Kasumi-1 (cell line): ENCODE measurements around the gene COMTD1.

ENCODE experiments used
- DNase-seq, 2 experiments: peaks; one replicate each; lab custom pipeline; 2025; lab: John Stamatoyannopoulos, UW

COMTD1 gene

DNA sequence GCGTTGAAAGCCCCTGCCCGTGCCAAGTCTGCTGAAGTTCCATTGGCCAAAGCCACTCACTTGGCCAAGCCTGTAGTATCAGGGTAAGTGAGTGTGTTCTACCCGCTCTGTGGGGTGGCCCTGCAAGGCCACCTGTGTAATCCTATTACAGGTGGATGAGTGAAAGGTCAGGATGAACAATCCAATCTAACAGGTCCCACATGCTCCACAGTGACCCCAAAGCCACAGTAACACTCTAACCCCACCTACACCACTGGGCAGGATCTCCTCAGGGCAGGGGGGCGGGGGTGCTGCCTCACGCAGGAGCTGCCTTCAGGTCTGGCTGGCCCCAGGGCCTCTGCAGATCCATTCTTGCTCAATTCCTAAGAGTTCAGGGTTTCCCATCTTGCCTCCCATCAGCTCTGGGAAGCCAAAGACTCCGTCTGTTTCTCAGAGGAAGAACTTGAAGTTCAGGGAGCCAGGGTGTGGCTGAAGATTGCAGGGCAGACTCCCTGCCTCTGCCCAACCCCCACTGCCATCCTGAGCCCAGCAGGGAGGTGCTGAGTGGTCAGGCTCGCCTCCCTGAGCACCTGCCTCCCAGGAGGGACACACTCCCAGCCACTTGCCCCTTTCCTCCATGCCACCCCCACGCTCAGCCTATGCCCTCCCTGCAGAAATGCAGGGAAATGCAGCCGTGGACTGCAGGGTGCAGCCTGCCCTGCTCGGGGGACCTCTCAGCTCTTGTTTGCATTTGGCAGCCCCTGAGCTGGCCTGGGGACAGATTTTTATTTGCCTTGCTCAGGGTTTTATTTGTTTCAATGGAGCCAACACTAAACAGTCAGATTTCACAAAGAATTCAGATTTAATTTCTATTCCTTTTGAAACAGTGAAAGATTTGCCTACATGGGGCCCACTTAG is 9.8 kb upstream of the COMTD1 start:
- no peak for DNase-seq

DNA sequence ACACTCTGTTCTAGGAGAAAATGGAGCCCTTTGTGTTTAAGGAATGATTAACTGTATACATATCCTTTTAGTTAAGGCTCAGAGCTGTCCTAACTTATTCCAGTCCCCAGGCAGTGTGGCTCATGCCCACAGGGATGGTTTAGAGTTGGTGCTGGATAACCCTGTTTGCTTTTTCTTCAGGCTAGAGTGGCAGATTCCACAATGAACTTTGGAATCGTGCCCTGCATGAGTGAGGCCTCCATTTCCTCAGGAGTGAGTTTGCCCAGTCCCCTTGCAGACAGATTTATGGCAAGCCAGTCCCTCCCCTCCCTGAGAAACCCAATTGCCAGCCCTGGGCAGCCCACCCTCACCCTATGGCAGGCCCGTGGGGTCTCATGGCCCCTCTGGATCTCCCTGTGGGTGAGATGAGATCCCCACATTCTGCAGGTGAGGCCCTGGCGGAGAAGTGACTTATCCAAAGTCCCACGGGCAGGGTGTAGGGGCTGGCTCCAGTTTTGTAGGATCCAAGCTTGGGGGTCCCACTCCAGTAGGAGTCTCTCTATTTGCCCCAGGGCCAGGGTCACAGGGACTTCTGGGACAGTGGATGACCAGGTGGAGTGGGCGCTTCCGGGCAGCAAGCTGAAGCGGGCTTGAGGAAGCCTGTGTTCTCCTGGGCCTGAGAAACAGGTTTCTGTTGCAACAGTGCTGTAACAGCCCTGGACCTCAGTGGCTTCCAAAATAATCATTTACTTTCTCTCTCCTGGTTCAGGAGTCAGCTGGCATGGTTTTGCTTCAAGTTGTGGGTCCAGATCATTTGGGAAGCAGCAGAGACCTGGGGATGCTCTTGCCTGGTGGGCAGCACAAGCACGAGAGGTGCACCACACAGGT is 9.0 kb upstream of the COMTD1 start:
- DNase-seq, result no peak

GRCh38 chr10:75243426-75243825 is 7.7 kb upstream of the COMTD1 start:
- no peak for DNase-seq

- DNase-seq, result no peak
These were observed 4.7 kb upstream of the COMTD1 start for GRCh38 chr10:75240329-75241076.

GRCh38 chr10:75239096-75239790 is 3.5 kb upstream of the COMTD1 start:
- no peak for DNase-seq

GRCh38 chr10:75238182-75239095 is 2.7 kb upstream of the COMTD1 start:
- no peak for DNase-seq

GRCh38 chr10:75236178-75236825 is 545 bp upstream of the COMTD1 start:
- DNase-seq, result no peak

- DNase-seq, result peak in 1 of 2 experiments; percentile 24
These were observed 928 bp downstream of the COMTD1 start for GRCh38 chr10:75234683-75235374.

DNA sequence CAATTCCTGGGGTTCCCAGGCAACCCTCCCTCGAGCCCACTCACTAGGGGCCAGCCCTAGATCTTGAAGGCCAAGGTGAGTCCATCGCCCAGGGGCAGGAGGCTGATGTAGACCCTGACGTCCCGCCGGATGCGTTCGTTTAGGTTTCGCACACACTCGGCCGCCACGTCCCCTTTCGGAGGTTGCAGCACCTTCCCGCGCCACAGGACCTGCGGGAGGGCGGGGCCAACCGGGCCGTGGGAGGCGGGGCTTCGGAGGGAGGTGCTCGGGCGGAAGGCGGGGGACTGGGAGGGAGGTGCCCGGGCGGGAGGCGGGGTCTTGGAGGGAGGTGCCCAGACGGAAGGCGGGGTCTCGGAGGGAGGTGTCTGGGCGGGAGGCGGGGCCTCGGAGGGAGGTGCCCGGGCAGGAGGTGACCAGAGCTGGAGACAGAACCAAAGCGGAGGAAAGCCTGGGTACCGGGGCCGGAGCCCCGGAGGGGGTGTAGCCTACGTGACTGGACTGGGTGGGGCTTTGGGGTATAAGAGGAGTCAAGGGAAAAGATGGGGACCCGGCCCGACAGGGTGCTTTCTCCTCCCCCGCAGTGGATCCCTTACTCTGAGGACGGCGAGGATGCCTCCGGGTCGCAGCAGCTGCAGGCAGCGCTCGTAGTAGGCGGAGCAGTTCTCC is 1.6 kb downstream of the COMTD1 start:
- DNase-seq, result peak; percentile 93 to 95

DNA sequence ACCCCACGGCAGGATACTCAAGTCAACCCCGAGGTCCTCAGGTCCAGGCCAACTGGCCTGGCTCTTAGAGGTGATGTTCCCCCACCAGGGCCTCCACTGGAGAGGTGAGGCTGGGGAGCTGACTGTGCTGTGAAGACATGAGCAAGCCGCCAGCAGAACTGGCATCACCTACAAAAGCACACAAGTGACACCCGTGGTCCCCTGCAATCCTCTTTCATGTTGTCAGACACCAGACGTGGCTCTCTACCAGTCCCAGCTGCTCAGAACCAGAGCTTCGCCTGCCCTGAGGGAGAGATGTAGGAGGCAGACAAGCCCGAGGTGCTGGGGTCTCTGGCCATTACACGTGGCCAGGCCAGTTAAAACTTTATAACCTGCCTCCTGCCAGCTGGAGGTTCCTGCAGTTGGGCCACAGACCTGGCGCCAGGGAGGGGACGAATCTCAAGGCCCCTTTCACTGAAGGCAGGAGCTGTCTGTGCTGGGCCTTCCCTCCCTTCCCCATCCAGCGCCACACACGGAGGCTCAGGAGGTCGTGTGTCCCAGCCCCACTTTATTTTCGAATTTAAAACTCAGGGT is 2.2 kb downstream of the COMTD1 start:
- no peak for DNase-seq

DNA sequence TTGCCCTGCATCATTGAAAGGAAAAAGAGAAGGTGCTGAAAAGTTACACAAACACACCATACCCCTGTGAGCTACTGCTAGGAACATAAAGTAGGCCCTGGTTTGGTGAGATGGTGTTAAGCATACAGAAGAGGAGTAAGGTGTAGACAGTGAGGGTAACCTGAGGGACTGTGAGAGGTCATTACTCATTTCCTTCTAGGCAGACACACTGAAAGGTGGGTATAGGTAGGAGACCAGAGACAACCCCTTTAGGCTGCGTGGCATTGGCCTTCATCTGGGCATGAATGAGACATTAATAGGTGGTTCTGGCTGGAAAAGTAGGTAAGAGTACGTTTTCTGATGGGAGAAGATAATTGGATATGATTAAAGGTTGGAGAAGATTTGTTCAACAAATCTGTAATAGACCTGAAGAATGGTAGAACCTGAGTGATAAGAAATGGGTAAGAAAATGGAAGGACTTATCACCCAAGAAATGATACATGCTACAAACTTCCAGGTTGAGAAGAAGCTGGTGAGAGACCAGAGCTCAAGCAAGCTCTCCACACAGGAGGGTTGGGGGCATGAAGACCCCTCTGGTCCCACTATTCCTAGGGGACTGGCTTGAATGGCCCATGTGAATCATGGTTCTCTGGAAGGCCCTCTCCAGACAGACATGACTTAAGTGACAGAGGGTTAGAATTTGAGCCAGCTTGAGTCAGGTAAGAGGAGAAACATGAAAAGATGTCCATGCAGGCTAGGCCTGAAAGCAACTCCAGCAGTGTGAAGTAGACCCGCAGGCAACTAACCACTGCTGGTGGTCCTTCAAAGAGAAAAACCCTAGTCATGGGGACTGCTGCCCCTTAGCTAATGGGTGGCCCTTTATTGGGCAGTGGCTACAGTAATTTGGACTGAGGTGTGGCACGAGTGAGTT is 3.8 kb downstream of the COMTD1 start:
- DNase-seq, result no peak

DNA sequence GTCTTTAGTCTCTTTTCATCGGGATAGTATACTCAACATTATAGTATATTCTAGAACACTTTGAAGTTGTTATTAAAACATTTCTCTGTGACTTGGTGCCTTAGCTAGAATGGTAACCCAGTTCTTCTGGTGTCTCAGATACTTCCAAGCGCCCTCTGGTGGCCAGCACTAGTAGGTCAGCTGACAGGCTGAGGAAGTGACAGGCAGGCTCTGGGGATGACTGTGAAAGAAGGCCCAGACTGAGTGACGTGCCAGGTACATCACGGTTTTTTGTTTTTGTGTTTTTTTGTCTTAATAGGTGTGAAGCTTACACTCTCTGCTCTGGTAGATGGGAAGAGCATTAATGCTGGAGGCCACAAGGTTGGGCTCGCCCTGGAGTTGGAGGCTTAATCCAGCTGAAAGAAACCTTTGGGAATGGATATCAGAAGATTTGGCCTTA is 5.1 kb downstream of the COMTD1 start:
- DNase-seq, result peak; percentile 96 to 97

- no peak for DNase-seq
These were observed 5.8 kb downstream of the COMTD1 start for GRCh38 chr10:75229971-75230370.

- no peak for DNase-seq
These were observed 6.9 kb downstream of the COMTD1 start for GRCh38 chr10:75228834-75229233.

DNA sequence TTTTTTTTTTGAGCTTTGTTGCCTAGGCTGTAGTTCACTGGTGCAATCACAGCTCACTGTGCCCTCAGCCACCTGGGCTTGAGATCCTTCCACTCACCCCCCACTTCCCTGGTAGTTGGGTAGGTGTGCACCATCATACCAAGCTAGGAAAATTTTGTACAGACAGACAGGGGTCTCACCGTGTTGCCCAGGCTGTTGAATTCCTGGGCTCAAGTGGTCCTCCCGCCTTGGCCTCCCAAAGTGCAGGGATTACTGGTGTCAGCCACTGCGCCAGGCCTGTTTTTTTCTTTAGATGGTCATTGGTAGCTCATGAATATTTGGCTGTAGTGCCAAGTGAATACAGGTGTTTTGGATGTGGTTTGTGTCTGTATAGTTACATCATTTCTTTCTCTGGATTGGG is 7.5 kb downstream of the COMTD1 start:
- DNase-seq, result no peak

DNA sequence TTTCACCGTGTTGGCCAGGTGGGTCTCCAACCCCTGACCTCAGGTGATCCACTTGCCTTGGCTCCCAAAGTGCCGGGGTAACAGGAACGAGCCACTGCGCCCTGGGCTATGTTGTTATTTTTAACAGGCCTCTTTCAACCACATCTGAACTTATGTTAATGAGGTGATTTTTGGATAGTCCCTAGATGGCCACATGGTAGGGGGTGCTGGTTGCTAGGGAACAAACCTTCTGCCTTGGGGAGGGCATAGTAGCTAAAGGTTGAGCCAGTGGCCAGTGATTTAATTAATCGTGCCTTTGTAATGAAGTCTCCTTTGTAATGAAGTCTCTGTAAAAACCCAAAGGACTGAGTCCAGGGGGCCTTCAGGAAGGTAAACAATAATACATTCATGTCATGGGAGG is 9.1 kb downstream of the COMTD1 start:
- DNase-seq, result no peak

DNA sequence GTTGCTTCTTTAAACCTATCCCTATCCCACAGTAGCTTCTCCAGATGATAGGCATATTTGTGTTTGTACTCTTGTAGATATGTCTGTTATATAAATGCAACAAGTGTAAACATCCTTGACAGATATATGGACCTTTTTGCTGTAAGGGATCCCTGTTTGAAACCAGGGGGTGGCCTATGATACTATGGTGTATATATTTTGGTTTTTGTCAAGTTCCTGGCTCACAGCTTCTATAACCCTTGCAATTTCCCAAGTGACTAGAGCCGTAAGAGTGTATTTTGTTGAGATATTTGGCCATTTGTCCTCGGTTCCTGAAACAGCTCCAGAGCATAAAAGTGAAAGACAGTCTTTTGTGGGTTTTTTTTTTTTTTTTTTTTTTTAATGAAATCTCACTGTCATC is 9.7 kb downstream of the COMTD1 start:
- DNase-seq, result no peak
